HL-60 (cell line): ENCODE data around the gene ATP11A.

ENCODE experiments used
- DNase-seq, 2 experiments: peaks; one replicate each; pipeline ENCODE4 v3.0.0-alpha.2; 2010 to 2020; ENCODE audit warnings: low read depth in 1 of 2, low spot score in 1 of 2
- H3K27ac ChIP-seq: fragments of 250-450 bp; sonication (Bioruptor Pico); replicated peaks from 2 replicates; pipeline ENCODE4 v1.5.1; 2020; ENCODE audit warnings: mild to moderate bottlenecking, moderate library complexity
- H3K27me3 ChIP-seq: fragments of 250-450 bp; sonication (Bioruptor Pico); 2 replicates; pipeline ENCODE4 v1.5.1; 2021; ENCODE audit warnings: mild to moderate bottlenecking, moderate library complexity; ENCODE audit not compliant: insufficient read depth, poor library complexity, severe bottlenecking
- H3K4me3 ChIP-seq: replicated peaks from 2 replicates; pipeline ENCODE4 v1.5.1; 2011; ENCODE audit warnings: mild to moderate bottlenecking, control low read depth, low read length; ENCODE audit not compliant: insufficient read depth
- CTCF ChIP-seq: IDR thresholded peaks from one replicate; pipeline ENCODE4 v1.5.1; 2011; ENCODE audit warnings: low read length, control low read depth, inconsistent platforms; ENCODE audit not compliant: insufficient read depth
- GABPA ChIP-seq: IDR thresholded peaks from 2 replicates; pipeline ENCODE4 v1.6.1; 2012; ENCODE audit warnings: low read depth
- POLR2AphosphoS5 ChIP-seq: IDR thresholded peaks from 2 replicates; pipeline ENCODE4 v1.6.1; 2012; ENCODE audit warnings: low read depth
- REST ChIP-seq: IDR thresholded peaks from 2 replicates; pipeline ENCODE4 v1.6.1; 2012; ENCODE audit warnings: low read depth; ENCODE audit not compliant: insufficient replicate concordance
- SPI1 ChIP-seq: IDR thresholded peaks from 2 replicates; pipeline ENCODE4 v1.6.1; 2012; ENCODE audit warnings: low read depth, mild to moderate bottlenecking, borderline replicate concordance

Gene ATP11A

GRCh38 chr13:112719556-112719955 is 29.7 kb downstream of the ATP11A start:
- Histone ChIP-seq H3K27ac (no peak overlapping the region), H3K4me3 (no peak overlapping the region), H3K27me3 (no peaks in the 10 kb centered on the region)
- no peak for TF ChIP-seq POLR2AphosphoS5
- no peak for TF ChIP-seq CTCF
- no peak for TF ChIP-seq SPI1
- TF ChIP-seq GABPA, result no peak
- TF ChIP-seq REST, result no peak
- no peak for DNase-seq

- TF ChIP-seq POLR2AphosphoS5 (no peak), CTCF (no peak), GABPA (no peak), REST (no peak), SPI1 (no peak)
- H3K27ac ChIP-seq, result no peak overlapping the region
- no peaks in the 10 kb centered on the region for H3K27me3 ChIP-seq
- DNase-seq, result no peak
- H3K4me3 ChIP-seq, result no peak overlapping the region
Measured at GRCh38 chr13:112720251-112720650, 30.4 kb downstream of the ATP11A start.

GRCh38 chr13:112720814-112721197 is 31.0 kb downstream of the ATP11A start:
- no peak for DNase-seq
- Histone ChIP-seq H3K27me3 (no peaks in the 10 kb centered on the region), H3K4me3 (no peak overlapping the region), H3K27ac (no peak overlapping the region)
- TF ChIP-seq CTCF, result no peak
- no peak for TF ChIP-seq POLR2AphosphoS5

GRCh38 chr13:112721198-112722104 is 31.6 kb downstream of the ATP11A start:
- no peak overlapping the region for H3K4me3 ChIP-seq
- no peak overlapping the region for H3K27ac ChIP-seq

More at GRCh38 chr13:112721198-112722104, 31.6 kb downstream of the ATP11A start:
- DNase-seq, result no peak
- TF ChIP-seq CTCF (no peak), SPI1 (no peak), POLR2AphosphoS5 (no peak), GABPA (no peak), REST (no peak)
- no peaks in the 10 kb centered on the region for H3K27me3 ChIP-seq
